ENCODE measurements around the gene NOTCH1. TPM values are rescaled to one million over a fixed set of nuclear protein-coding genes. Genes with fewer than 3 reads are reported as not detected.

The NOTCH1 gene
- total RNA-seq, 6 experiments from 2014 or later, result 12.1 to 17.1 (median 14.7) TPM

GRCh38 chr9:136474974-136475865 is 70.6 kb downstream of the NOTCH1 start:
- H3K4me1 Mint-ChIP-seq (ENCODE audit: low read depth), result peaks cover 5% of the 10 kb centered on the region
- TF ChIP-seq CTCF (IDR thresholded peaks at IDR 0.05), result no peak
- no peaks in the 10 kb centered on the region for H3K9me3 Mint-ChIP-seq
- no peak overlapping the region for H3K27ac Mint-ChIP-seq
- no peak overlapping the region for H3K4me3 Mint-ChIP-seq
- peaks cover 5% of the 10 kb centered on the region for H3K27me3 Mint-ChIP-seq (ENCODE audit: insufficient read depth)
- peaks cover 4% of the 10 kb centered on the region; the same call in 1 of the 2 replicates for H3K36me3 Mint-ChIP-seq (ENCODE audit: low read depth)
- no peak for DNase-seq

DNA sequence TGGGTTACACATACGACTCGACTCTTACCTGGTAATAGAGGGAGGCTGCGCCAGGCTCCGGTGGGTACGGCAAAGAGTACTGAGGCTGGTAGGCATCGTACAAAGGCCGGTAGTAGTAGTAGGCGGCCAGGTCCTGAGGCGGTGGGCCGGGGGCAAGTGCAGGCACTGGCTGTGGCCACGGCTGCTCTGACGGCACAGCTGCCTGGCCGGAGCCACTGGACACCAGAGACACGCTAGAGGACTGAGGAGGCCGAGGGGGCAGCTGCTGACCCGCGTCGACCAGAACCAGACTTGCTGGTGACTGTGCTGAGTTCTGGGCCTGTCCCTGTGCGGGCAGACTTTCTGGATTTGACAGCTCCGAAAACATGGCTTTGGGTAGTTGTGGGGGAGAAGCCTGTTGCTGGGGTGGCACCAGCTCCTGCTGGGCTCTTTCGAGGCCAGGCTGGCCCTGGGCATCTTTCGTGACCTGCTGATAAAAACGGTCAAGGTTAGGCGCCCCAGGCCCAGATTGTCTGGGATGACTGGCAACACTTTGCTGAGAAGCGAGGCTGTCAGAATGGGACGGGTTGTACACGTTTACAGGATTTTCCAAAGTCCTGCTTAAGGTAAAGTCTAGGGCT is 71.7 kb downstream of the NOTCH1 start:
- no peak for TF ChIP-seq CTCF (IDR thresholded peaks at IDR 0.05)
- no peak overlapping the region for H3K4me3 Mint-ChIP-seq
- peaks cover 5% of the 10 kb centered on the region for H3K27me3 Mint-ChIP-seq (ENCODE audit: insufficient read depth)
- DNase-seq, result no peak
- H3K9me3 Mint-ChIP-seq, result no peaks in the 10 kb centered on the region
- no peak overlapping the region for H3K27ac Mint-ChIP-seq
- no peaks in the 10 kb centered on the region for H3K4me1 Mint-ChIP-seq (ENCODE audit: low read depth)
- no peaks in the 10 kb centered on the region; the same call in 1 of the 2 replicates for H3K36me3 Mint-ChIP-seq (ENCODE audit: low read depth)

- no peak overlapping the region for H3K27ac Mint-ChIP-seq
- no peaks in the 10 kb centered on the region for H3K9me3 Mint-ChIP-seq
- no peak for TF ChIP-seq CTCF (IDR thresholded peaks at IDR 0.05)
- H3K4me1 Mint-ChIP-seq (ENCODE audit: low read depth), result no peaks in the 10 kb centered on the region
- no peaks in the 10 kb centered on the region; the same call in 1 of the 2 replicates for H3K36me3 Mint-ChIP-seq (ENCODE audit: low read depth)
- peaks cover 5% of the 10 kb centered on the region for H3K27me3 Mint-ChIP-seq (ENCODE audit: insufficient read depth)
- DNase-seq, result no peak
- no peak overlapping the region for H3K4me3 Mint-ChIP-seq
Measured at GRCh38 chr9:136473354-136473721, 72.5 kb downstream of the NOTCH1 start.

GRCh38 chr9:136472640-136473353 is 73.1 kb downstream of the NOTCH1 start:
- Mint-ChIP-seq H3K36me3 (ENCODE audit: low read depth) (no peaks in the 10 kb centered on the region; the same call in 1 of the 2 replicates), H3K9me3 (no peaks in the 10 kb centered on the region), H3K27me3 (ENCODE audit: insufficient read depth) (peaks cover 5% of the 10 kb centered on the region), H3K27ac (no peak overlapping the region), H3K4me3 (no peak overlapping the region), H3K4me1 (ENCODE audit: low read depth) (no peaks in the 10 kb centered on the region)
- no peak for TF ChIP-seq CTCF (IDR thresholded peaks at IDR 0.05)
- no peak for DNase-seq

DNA sequence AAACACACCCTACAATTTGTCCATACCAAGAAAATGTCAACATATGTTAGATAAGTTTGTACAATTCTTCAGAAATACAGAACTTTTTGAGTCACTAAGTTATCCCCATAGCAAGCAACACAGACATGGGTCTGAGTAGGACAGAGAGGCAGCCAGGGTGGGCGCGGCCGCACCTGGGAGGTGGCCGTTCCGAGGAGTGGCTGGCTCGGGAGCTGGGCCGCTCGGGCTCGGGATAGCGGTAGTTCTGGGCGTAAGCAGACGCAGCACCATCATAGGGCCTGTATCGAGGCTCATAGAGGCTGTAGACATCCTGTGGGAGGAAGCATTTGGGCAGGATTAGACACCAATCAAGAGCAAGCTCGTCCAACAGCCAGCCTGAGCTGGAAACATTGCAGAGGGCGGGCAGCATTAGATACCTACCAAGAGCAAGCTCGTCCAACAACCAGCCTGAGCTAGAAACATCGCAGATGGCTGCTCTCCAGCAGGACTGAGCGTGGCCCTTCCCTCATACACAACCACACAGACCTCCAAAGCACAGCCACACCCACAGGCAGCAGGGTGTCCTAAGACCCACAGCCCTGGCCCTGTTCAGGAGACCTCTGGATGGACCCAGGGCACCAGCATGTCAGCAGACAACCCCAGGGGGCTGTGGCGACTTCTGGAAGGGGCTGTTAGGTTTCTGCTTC is 73.9 kb downstream of the NOTCH1 start:
- peaks cover 5% of the 10 kb centered on the region; the same call in 1 of the 2 replicates for H3K27me3 Mint-ChIP-seq (ENCODE audit: insufficient read depth)
- no peak for TF ChIP-seq CTCF (IDR thresholded peaks at IDR 0.05)
- no peak for DNase-seq
- H3K27ac Mint-ChIP-seq, result no peak overlapping the region
- no peaks in the 10 kb centered on the region for H3K4me1 Mint-ChIP-seq (ENCODE audit: low read depth)
- no peaks in the 10 kb centered on the region for H3K9me3 Mint-ChIP-seq
- H3K4me3 Mint-ChIP-seq, result no peak overlapping the region
- H3K36me3 Mint-ChIP-seq (ENCODE audit: low read depth), result peaks cover 1% of the 10 kb centered on the region; the same call in 1 of the 2 replicates

All from HFFc6 (cell line).